Measurements from ENCODE around the gene ERFE. TPM values are rescaled to one million over a fixed set of nuclear protein-coding genes. Genes with fewer than 3 reads are reported as not detected.

The ERFE gene
- total and polyA plus RNA-seq, 10 of the 15 experiments (the other 5 are each of a cell fraction or from before 2014, with no cell fraction given), result not detected

- Histone ChIP-seq H4K20me1 (ENCODE audit: control insufficient read depth, insufficient read depth) (no peaks in the 10 kb centered on the region; the same call in 1 of the 2 replicates), H3K27ac (ENCODE audit: control insufficient read depth, insufficient read depth) (no peak overlapping the region), H3K4me1 (ENCODE audit: control insufficient read depth, insufficient read depth, low read length) (no peaks in the 10 kb centered on the region), H3K79me2 (ENCODE audit: control insufficient read depth, insufficient read depth, low read length) (no peaks in the 10 kb centered on the region), H3K4me2 (ENCODE audit: control insufficient read depth, insufficient read depth) (no peak overlapping the region), H3K9ac (ENCODE audit: control insufficient read depth, insufficient read depth, low read length) (no peak overlapping the region), H3K27me3 (replicated peaks in 1 of 2; ENCODE audit: control insufficient read depth in 2 of 2, insufficient read depth in 2 of 2, low read length in 1 of 2) (no peaks in the 10 kb centered on the region), H3K9me3 (replicated peaks; ENCODE audit: control insufficient read depth, insufficient read depth, low read length) (no peaks in the 10 kb centered on the region), H2AFZ (ENCODE audit: control insufficient read depth, low read depth, low read length) (no peak overlapping the region), H3K36me3 (ENCODE audit: control insufficient read depth in 2 of 2, insufficient read depth in 2 of 2, low read length in 1 of 2) (peaks cover 10 to 30% of the 10 kb centered on the region in 2 experiments), H3K4me3 (no peak overlapping the region)
- TF ChIP-seq PML (IDR thresholded peaks at IDR 0.05; ENCODE audit: low read length), result no peak
- TF ChIP-seq PRDM15 (CRISPR knock-in tag; IDR thresholded peaks at IDR 0.05), result no peak
- no peak for TF ChIP-seq EZH2 (IDR thresholded peaks at IDR 0.05; ENCODE audit: borderline replicate concordance, control insufficient read depth, low read depth, low read length)
- no peak for TF ChIP-seq PKNOX1 (IDR thresholded peaks at IDR 0.05)
- TF ChIP-seq BRCA1 (IDR thresholded peaks at IDR 0.05; ENCODE audit: low read depth, low read length), result no peak
- TF ChIP-seq SIN3A (IDR thresholded peaks at IDR 0.05; ENCODE audit: low read depth, low read length), result no peak
- POLR2A ChIA-PET, result no interaction called here
- SMC1A ChIA-PET (ENCODE audit: uncharacterized antibody, unreplicated experiment), result no interaction called here
- ATAC-seq (no peak), DNase-seq (ENCODE audit: low read depth, low spot score) (no peak), FAIRE-seq (no peak)
- RAD21 ChIA-PET (ENCODE audit: unreplicated experiment), result no interaction called here
- CTCF ChIA-PET, result interaction anchor here (0.7 kb wide), 1 partner anchor 88 kb away, joined by 3 read pairs; no protein-coding TSS in a partner anchor
- in situ Hi-C loops (cut with MboI), result no loop called here
- WGBS (ENCODE audit: insufficient coverage, insufficient replicate concordance, low lambda C conversion rate, missing lambda C conversion rate), result 96% methylated on average over 14 of the region's 14 CpGs
- BruUV-seq (replicated peaks), result no TSS peak
- intact Hi-C loops (cut with micrococcal nuclease; ENCODE audit: unreplicated experiment), result no loop called here
Measured at GRCh38 chr2:238172439-238172838, 13.7 kb downstream of the ERFE start.

Measured in GM12878 (cell line).